Epithelial cell of proximal tubule (primary cell): ENCODE measurements around the gene SELENOP. TPM values are rescaled to one million over a fixed set of nuclear protein-coding genes. Genes with fewer than 3 reads are reported as not detected.

Source experiments
- DNase-seq: peaks from one replicate; pipeline ENCODE4 v3.0.0-alpha.2; 2011; ENCODE audit warnings: low read depth
- H3K4me3 ChIP-seq: 2 replicates; pipeline ENCODE4 v1.5.1; 2011; ENCODE audit warnings: low read depth, mild to moderate bottlenecking, low read length
- total RNA-seq: library from RNA; depleted of rRNA; stranded (reverse); fragments of >200 nt; gene quantifications from 2 replicates; pipeline ENCODE4 v1.2.3, GENCODE V29; 2015
- TF ChIP-seq, protein P1 (sequence below): conservative IDR thresholded peaks from 2 replicates; pipeline ENCODE4 v1.5.1; 2012; ENCODE audit warnings: low read depth, mild to moderate bottlenecking, low read length

SELENOP gene
- total RNA-seq, 1 donor from 2014 or later, result 11.9 TPM

DNA sequence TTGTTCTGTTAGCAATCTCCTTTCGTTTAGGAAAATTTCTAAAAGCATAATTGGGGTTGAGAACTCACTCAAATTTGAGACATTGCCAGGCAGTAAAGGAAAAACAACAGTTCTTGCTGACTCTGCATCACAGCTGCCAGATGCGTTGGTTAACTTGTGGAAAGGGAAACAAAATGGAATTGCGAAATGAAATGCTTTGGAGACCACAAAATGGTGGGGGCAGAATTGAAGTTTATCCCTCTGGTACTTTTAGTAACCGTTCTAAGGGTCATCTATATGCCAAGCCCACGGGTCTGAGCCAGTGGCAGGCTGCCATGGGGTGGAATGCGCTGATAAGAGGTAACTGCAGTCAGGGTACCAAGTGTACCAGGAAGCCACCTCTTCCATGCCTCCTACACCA, 28.6 kb upstream of the SELENOP start:
- no peak for DNase-seq
- TF ChIP-seq, protein P1, sequence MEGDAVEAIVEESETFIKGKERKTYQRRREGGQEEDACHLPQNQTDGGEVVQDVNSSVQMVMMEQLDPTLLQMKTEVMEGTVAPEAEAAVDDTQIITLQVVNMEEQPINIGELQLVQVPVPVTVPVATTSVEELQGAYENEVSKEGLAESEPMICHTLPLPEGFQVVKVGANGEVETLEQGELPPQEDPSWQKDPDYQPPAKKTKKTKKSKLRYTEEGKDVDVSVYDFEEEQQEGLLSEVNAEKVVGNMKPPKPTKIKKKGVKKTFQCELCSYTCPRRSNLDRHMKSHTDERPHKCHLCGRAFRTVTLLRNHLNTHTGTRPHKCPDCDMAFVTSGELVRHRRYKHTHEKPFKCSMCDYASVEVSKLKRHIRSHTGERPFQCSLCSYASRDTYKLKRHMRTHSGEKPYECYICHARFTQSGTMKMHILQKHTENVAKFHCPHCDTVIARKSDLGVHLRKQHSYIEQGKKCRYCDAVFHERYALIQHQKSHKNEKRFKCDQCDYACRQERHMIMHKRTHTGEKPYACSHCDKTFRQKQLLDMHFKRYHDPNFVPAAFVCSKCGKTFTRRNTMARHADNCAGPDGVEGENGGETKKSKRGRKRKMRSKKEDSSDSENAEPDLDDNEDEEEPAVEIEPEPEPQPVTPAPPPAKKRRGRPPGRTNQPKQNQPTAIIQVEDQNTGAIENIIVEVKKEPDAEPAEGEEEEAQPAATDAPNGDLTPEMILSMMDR, result no peak
- no peak overlapping the region for H3K4me3 ChIP-seq

DNA sequence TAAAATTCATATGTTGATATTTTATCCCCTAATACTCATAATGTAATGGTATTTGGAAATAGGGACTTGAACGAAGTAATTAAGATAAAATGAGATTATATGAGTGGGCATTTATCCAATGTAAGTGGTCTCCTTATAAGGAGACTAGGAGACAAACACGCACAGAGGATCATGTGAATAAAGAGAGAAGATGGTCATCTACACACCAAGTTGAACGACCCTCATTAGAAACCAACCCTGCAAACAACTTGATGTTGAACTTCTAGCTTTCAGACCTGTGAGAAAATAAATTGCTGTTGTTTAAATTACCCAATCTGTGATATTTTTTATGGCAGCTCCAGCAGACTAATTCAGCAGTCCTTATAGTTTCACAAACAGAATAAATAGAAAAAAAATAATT, 27.5 kb upstream of the SELENOP start:
- TF ChIP-seq, protein P1, result no peak
- no peak overlapping the region for H3K4me3 ChIP-seq
- no peak for DNase-seq

GRCh38 chr5:42837601-42838000, 25.9 kb upstream of the SELENOP start:
- no peak for DNase-seq
- no peak overlapping the region for H3K4me3 ChIP-seq
- TF ChIP-seq, protein P1, result no peak

DNA sequence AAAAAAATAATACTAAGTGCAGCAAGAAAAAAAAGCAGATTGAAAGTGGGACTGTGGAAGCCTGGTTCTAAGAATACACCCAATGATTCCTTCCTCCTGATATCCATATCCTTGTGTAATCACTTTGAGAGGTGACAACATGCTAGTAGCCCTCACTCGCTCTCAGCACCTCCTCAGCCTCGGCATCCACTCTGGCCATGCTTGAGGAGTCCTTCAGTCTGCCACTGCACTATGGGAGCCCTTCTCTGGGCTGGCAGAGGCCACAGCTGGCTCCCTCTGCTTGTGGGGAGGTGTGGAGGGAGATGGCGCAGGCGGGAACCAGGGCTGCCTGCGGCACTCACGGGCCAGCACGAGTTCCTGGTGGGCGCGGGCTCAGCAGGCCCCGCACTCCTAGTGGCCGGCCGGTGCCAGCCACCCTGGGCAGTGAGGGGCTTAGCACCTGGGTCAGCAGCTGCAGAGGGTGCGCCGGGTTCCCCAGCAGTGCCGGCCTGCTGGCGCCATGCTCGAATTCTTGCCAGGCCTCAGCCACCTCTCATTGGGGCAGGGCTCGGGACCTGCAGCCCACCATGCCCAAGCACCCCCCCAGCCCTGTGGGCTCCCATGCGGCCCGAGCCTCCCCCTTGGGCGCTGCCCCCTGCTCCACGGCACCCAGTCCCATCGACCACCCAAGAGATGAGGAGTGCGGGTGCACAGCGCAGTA, 24.5 kb upstream of the SELENOP start:
- DNase-seq, result no peak
- TF ChIP-seq, protein P1, result no peak
- no peak overlapping the region for H3K4me3 ChIP-seq

DNA sequence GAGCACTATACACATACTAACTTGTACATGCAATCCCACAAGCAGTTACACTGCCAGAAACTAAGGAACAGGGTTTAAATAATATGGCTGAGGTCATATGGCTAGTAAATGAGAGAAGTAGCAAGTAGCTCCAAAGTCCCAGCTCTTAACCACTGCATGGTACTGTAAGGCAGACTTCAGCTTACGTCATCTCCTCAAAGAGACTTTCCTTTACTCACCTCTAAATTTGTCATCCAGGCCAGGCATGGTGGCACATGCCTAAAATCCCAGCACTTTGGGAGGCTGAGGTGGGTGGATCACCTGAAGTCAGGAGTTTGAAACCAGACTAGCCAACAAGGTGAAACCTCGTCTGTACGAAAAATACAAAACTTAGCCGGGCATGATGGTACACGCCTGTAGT, 20.4 kb upstream of the SELENOP start:
- DNase-seq, result no peak
- H3K4me3 ChIP-seq, result no peak overlapping the region
- TF ChIP-seq, protein P1, result no peak

DNA sequence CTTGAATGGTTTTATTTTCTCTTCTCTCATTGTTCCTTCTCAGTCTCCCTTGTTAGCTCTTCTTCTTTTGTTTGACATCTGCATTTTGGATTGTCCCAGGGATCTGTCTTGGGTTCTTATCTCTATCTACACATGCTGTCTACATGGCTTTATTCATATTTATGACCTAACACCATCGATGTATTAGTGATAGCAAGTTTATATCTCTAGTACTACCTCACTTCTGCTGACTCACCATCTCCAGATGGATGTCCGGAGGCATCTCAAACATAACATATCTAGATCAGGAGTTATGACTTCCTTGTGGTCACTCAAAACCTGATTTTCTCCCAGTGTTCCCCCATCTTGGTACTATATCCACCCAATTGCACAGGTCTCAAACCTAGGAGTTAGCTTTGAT, 19.2 kb upstream of the SELENOP start:
- TF ChIP-seq, protein P1, result no peak
- no peak for DNase-seq
- H3K4me3 ChIP-seq, result no peak overlapping the region

GRCh38 chr5:42828671-42829070, 17.0 kb upstream of the SELENOP start:
- no peak overlapping the region for H3K4me3 ChIP-seq
- TF ChIP-seq, protein P1, result no peak
- no peak for DNase-seq
